HS-5 (cell line): ENCODE data around the gene CDH22.

ENCODE experiments used
- DNase-seq: peaks from one replicate; pipeline ENCODE4 v3.0.0-alpha.2; 2012; ENCODE audit warnings: low read depth

The CDH22 gene

DNA sequence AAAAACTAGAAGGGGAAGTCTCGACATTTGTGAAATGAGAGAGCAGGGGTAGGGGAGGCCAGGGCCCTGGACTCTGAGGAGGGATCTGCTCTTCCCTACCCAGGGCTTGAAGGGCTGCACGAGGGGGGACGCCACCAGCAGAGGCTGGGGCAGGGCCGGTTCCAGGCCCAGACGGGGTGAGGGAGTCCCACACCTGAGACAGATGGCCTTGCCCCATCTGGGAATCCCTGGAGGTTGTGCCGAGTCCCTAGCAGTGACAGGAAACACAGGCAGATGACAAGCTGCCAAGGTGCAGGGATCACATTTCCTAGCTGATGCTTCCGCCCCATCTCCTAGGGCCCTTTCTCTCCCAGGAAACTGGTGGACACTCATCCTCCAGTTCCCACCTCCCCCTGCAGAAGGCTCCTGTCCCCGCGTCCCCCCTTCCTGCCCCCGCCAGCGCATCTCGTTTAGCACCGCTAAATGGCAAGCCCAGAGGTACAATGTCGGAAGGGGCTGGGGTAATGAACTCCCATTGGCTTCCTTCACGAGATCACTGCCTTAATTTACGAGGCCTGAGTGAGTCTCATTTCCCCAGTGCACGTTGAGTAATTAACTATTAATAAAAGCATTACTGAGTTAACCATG, 35.2 kb upstream of the CDH22 start:
- DNase-seq = no peak

GRCh38 chr20:46342451-46343347, 34.4 kb upstream of the CDH22 start:
- DNase-seq = no peak

- no peak for DNase-seq
Measured at GRCh38 chr20:46342010-46342378, 33.7 kb upstream of the CDH22 start.

GRCh38 chr20:46341074-46342009, 33.0 kb upstream of the CDH22 start:
- no peak for DNase-seq

GRCh38 chr20:46339037-46339436, 30.7 kb upstream of the CDH22 start:
- DNase-seq = no peak

DNA sequence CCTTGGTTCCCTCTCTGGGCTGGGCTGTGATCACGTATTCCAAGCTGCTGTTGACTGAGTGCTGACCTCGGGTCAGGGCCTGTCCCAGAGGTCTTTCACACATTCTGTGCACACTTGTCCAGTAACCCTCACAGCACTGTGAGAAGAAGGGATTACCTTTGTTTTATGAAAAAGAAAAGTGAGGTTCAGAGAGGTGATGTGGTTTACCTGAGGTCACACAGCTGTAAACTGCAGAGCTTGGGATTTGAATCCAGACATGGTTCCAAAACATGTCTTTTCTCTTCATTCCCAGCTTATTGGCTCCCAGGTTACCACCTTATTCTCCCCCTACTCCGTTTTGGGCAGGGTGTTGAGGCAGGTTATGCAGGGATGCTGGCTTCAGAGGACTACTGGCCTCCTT, 28.4 kb upstream of the CDH22 start:
- DNase-seq = no peak

DNA sequence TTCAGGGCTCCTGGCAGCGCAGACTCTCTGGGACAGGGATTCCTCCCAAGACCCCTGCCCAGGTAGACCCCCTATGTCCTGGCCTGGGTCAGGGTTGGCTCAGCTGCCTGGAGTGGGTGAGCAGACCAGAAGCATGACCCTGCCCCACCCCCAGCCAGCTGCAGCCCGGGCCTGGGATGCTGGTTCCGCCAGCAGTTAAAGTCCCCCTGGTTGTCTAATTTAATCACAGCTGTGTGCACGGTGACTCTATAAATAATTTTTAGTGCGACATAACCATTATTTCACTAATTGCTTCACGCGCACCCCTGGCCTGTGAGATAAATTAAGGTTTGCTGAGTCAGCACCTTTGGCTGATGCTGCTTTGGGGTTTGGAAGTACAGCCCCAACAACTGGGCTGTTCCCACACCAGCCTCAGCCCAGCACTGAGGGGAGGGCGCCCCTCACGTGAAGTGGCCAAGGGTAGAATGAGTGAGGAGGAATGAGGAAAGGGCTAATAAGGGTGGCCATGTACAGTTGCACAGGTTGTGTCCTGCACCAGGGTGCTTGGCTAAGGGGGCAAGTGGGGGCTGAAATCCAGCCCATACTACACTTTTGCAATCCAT, 26.1 kb upstream of the CDH22 start:
- DNase-seq = no peak

DNA sequence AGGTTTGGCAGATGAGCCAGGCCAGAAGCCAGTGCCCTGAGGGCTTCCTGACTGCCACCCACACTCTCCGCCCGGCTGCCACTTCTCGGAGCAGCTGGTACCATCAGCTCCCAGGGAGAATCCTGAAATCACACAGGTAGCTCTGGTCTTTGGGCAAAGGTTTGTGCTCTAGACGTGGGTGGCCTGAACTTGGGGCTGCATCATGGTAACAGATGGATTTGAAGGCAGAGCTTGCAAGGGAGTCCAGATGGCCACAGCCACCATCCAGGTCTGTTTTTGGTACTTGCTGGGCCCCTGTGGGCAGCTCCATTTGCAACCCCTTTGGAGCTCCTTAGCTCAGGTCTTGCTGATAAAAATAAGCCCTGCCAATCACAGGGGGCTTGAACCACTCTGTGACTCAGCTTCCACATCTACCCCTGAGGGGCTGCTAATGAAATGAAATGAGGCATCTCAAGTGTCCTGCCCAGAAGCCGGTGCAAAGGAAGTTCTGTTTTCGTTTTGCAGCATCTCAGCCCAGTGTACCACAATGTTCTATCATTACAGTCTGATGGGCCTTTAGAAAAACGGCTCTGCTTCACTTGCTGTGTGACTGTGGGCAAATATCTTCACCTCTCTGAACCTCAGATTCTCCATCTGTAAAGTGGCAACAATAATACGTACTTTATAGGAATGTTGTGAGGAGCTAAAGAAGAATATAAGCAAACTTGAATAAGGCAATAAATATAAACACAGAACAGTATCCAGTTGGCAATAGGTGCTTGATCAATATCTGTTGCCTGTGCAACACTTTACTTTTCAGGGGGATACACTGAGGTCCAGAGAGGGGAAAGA, 25.1 kb upstream of the CDH22 start:
- no peak for DNase-seq

- no peak for DNase-seq
Measured at GRCh38 chr20:46332373-46333160, 24.3 kb upstream of the CDH22 start.

- no peak for DNase-seq
Measured at GRCh38 chr20:46331611-46332361, 23.5 kb upstream of the CDH22 start.

GRCh38 chr20:46330831-46331371, 22.6 kb upstream of the CDH22 start:
- DNase-seq = no peak

DNA sequence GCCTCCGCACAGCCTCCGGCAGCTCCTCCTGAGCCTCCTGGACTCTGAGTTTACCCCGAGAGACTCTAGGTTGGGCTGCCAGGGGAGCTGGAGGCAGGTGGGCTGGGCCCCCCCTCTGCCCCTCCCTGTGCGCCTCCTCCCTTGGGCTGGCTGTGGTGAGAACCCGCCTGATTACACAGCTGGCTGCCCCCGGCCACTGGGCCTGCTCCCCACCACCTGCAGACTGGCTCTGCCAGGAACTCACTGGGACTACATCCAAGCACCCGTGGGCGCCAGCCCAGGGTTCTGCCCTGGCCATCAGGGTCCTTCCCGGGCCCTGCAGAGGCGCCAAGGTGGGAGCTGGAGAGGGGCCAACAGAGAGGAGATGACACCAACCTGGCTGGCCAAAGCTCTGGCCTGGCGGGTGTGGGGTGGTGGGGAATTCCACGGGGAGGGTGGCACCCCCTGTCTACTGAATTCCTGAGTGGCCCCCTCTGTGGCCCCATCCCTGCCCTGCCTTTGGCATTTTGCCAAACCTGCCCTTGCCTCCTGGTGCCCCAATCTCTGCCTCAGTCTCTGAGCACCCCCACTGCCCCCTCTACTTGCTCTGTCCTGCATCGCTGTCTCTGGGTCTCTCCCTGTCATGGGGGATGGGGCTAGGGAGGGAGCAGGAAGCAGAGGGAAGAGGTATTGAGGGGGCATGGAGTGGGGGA, 21.9 kb upstream of the CDH22 start:
- DNase-seq = no peak

GRCh38 chr20:46328200-46328882, 20.0 kb upstream of the CDH22 start:
- DNase-seq = no peak

GRCh38 chr20:46327557-46327956, 19.3 kb upstream of the CDH22 start:
- DNase-seq = no peak

DNA sequence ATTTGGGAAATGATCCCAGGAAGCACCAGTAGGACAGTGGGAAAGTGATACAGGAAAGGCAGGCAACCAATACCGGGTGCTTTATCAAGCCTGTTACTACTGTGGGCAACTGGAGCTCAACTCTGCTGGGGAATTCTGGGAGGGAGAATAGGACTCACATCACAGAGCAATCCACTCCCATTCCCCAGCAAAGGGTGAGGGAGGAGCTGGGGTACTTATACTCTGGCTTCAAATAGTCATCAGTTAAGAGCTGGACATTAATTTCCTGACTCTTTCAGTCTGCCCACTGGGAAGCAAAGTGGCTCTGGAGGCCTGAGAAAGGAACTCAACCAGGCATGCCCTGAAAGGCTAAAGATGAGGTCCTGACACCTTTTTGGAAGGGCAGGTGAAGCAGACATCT, 17.5 kb upstream of the CDH22 start:
- DNase-seq = no peak

- no peak for DNase-seq
Measured at GRCh38 chr20:46324960-46325703, 16.8 kb upstream of the CDH22 start.

- DNase-seq = no peak
Measured at GRCh38 chr20:46324379-46324778, 16.1 kb upstream of the CDH22 start.
